WTC11 (cell line): ENCODE results near the gene FAM240A. TPM values are rescaled to one million over a fixed set of nuclear protein-coding genes. Genes with fewer than 3 reads are reported as not detected.

Source experiments
- total RNA-seq: library from RNA; stranded (reverse); gene quantifications from 3 replicates; pipeline ENCODE4 v1.2.3, GENCODE V29; 2021

The FAM240A gene
- total RNA-seq, 1 experiment from 2014 or later, result 0.13 TPM

Other genes starting within 250 kb of the FAM240A start
- gene CCR5, start 241.6 kb upstream of the FAM240A start, total RNA-seq, result 0.09 TPM in 1 of 3 replicates, not detected in the others
- gene CCRL2, start 205.3 kb upstream of the FAM240A start, total RNA-seq, result not detected in 3 replicates
- gene LTF, start 147.6 kb upstream of the FAM240A start, total RNA-seq, result 0.14 to 0.30 TPM (median 0.22 TPM) in 3 replicates
- gene RTP3, start 114.5 kb upstream of the FAM240A start, total RNA-seq, result not detected in 3 replicates
- gene LRRC2, start 46.2 kb upstream of the FAM240A start, total RNA-seq, result 4.0 to 4.9 TPM (median 4.9 TPM) in 3 replicates
- 10.2 to 12.6 TPM (median 11.5 TPM) in 3 replicates for gene ALS2CL, start 81.2 kb downstream of the FAM240A start, total RNA-seq
- 0.57 to 1.3 TPM (median 0.69 TPM) in 3 replicates for gene TMIE, start 88.9 kb downstream of the FAM240A start, total RNA-seq
- gene PRSS50, start 105.3 kb downstream of the FAM240A start, total RNA-seq, result 0.70 to 1.4 TPM (median 1.2 TPM) in 3 replicates